ENCODE data around the gene WDR64. TPM values are rescaled to one million over a fixed set of nuclear protein-coding genes. Genes with fewer than 3 reads are reported as not detected.

WDR64 gene
- total and polyA plus RNA-seq, 2 experiments from 2014 or later = not detected

DNA sequence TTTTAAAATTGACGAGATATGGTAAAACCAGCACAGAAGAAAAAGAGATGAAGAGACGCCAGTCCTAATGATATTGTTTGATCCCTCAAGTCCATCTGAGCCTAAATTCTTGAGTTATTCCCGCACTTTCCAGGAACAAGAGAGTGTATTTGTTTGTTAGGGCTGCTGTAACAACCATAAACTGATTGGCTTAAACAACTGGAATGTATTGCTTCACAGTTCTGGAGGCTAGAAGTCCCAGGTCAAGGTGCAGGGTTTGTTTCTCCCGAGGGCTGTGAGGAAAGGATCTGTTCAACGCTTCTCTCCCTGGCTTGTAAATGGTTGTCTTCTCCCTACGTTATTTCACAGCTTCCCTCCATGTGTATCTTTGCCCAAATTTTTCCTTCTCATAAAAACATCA is 188.1 kb downstream of the WDR64 start:
- H3K4me1 ChIP-seq (ENCODE audit: low read depth) = no peaks in the 10 kb centered on the region
- TF ChIP-seq, protein P1, sequence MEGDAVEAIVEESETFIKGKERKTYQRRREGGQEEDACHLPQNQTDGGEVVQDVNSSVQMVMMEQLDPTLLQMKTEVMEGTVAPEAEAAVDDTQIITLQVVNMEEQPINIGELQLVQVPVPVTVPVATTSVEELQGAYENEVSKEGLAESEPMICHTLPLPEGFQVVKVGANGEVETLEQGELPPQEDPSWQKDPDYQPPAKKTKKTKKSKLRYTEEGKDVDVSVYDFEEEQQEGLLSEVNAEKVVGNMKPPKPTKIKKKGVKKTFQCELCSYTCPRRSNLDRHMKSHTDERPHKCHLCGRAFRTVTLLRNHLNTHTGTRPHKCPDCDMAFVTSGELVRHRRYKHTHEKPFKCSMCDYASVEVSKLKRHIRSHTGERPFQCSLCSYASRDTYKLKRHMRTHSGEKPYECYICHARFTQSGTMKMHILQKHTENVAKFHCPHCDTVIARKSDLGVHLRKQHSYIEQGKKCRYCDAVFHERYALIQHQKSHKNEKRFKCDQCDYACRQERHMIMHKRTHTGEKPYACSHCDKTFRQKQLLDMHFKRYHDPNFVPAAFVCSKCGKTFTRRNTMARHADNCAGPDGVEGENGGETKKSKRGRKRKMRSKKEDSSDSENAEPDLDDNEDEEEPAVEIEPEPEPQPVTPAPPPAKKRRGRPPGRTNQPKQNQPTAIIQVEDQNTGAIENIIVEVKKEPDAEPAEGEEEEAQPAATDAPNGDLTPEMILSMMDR (IDR thresholded peaks at IDR 0.05; ENCODE audit: low read depth, low read length) = no peak

DNA sequence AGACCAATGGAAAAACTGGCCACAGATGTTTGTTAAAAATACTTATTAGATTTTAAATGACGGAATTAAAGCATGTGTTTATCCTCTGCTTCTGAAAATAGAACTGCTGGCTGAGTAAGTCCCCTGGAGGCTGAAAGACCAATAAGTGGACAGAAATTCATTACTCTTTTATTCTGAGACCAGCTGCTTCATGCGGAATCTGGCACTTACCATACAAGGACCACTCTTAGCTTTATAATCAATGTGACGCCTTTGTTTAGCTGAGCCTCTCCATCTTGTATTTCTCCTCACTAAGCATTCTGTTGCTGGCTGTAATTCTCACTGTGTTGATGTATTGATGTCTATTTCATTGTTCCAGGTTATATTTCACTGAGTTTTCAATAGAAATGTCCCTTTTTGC is 189.6 kb downstream of the WDR64 start:
- no peak overlapping the region for H3K27ac ChIP-seq
- no peaks in the 10 kb centered on the region for H3K4me1 ChIP-seq (ENCODE audit: low read depth)
- H3K27me3 ChIP-seq = no peaks in the 10 kb centered on the region
- DNase-seq (ENCODE audit: low read depth in 1 of 2, low spot score in 1 of 2) = no peak
- H3K4me3 ChIP-seq = no peak overlapping the region
- TF ChIP-seq, protein P1 (IDR thresholded peaks at IDR 0.05; ENCODE audit: low read depth, low read length) = no peak
- H3K9me3 ChIP-seq (ENCODE audit: low read depth) = no peaks in the 10 kb centered on the region
- no peaks in the 10 kb centered on the region for H3K36me3 ChIP-seq

More for the DNA sequence above, 188.1 kb downstream of the WDR64 start:
- peaks cover 5% of the 10 kb centered on the region for H3K27me3 ChIP-seq
- no peaks in the 10 kb centered on the region for H3K9me3 ChIP-seq (ENCODE audit: low read depth)
- no peaks in the 10 kb centered on the region for H3K36me3 ChIP-seq
- H3K4me3 ChIP-seq = no peak overlapping the region
- no peak overlapping the region for H3K27ac ChIP-seq
- no peak for DNase-seq (ENCODE audit: low read depth in 1 of 2, low spot score in 1 of 2)

GRCh38 chr1:241842565-241842964 is 190.5 kb downstream of the WDR64 start:
- H3K4me3 ChIP-seq = no peak overlapping the region
- no peaks in the 10 kb centered on the region for H3K36me3 ChIP-seq
- H3K4me1 ChIP-seq (ENCODE audit: low read depth) = no peaks in the 10 kb centered on the region
- H3K27me3 ChIP-seq = no peaks in the 10 kb centered on the region
- H3K9me3 ChIP-seq (ENCODE audit: low read depth) = no peaks in the 10 kb centered on the region
- H3K27ac ChIP-seq = no peak overlapping the region
- TF ChIP-seq, protein P1 (IDR thresholded peaks at IDR 0.05; ENCODE audit: low read depth, low read length) = no peak
- no peak for DNase-seq (ENCODE audit: low read depth in 1 of 2, low spot score in 1 of 2)

- TF ChIP-seq, protein P1 (IDR thresholded peaks at IDR 0.05; ENCODE audit: low read depth, low read length) = no peak
- Histone ChIP-seq H3K4me3 (no peak overlapping the region), H3K36me3 (no peaks in the 10 kb centered on the region)
Measured at GRCh38 chr1:241844593-241844992, 192.5 kb downstream of the WDR64 start.

GRCh38 chr1:241846375-241846774 is 194.3 kb downstream of the WDR64 start:
- peaks cover 8% of the 10 kb centered on the region for H3K4me1 ChIP-seq (ENCODE audit: low read depth)
- no peak overlapping the region for H3K4me3 ChIP-seq
- TF ChIP-seq, protein P1 (IDR thresholded peaks at IDR 0.05; ENCODE audit: low read depth, low read length) = no peak
- H3K36me3 ChIP-seq = no peaks in the 10 kb centered on the region
- H3K27me3 ChIP-seq = no peaks in the 10 kb centered on the region
- H3K9me3 ChIP-seq (ENCODE audit: low read depth) = no peaks in the 10 kb centered on the region
- DNase-seq (ENCODE audit: low read depth in 1 of 2, low spot score in 1 of 2) = no peak
- H3K27ac ChIP-seq = no peak overlapping the region

More at GRCh38 chr1:241844593-241844992, 192.5 kb downstream of the WDR64 start:
- DNase-seq (ENCODE audit: low read depth in 1 of 2, low spot score in 1 of 2) = no peak
- H3K9me3 ChIP-seq (ENCODE audit: low read depth) = no peaks in the 10 kb centered on the region
- H3K4me1 ChIP-seq (ENCODE audit: low read depth) = peaks cover 8% of the 10 kb centered on the region
- H3K27me3 ChIP-seq = no peaks in the 10 kb centered on the region
- no peak overlapping the region for H3K27ac ChIP-seq
